Keratinocyte (primary cell): ENCODE results near the gene RASGRF2.

Source experiments
- EZH2 ChIP-seq: IDR thresholded peaks from one replicate; pipeline ENCODE4 v1.6.1; 2012; ENCODE audit warnings: inconsistent platforms, mild to moderate bottlenecking, low read length, moderate library complexity
- TF ChIP-seq, protein P1 (sequence below), 3 experiments: IDR thresholded peaks in 1 of 3; conservative IDR thresholded peaks in 1 of 3; optimal IDR thresholded peaks in 1 of 3; 2 replicates in 2 of 3; 3 replicates in 1 of 3; pipeline versions ENCODE3 to v1.5.1; 2011; ENCODE audit warnings: low read length in 3 of 3, mild to moderate bottlenecking in 3 of 3, moderate library complexity in 2 of 3, control low read depth in 1 of 3, inconsistent platforms in 1 of 3; ENCODE audit not compliant: insufficient read depth in 2 of 3; ENCODE audit errors: extremely low read depth in 1 of 3

- TF ChIP-seq, protein P1, sequence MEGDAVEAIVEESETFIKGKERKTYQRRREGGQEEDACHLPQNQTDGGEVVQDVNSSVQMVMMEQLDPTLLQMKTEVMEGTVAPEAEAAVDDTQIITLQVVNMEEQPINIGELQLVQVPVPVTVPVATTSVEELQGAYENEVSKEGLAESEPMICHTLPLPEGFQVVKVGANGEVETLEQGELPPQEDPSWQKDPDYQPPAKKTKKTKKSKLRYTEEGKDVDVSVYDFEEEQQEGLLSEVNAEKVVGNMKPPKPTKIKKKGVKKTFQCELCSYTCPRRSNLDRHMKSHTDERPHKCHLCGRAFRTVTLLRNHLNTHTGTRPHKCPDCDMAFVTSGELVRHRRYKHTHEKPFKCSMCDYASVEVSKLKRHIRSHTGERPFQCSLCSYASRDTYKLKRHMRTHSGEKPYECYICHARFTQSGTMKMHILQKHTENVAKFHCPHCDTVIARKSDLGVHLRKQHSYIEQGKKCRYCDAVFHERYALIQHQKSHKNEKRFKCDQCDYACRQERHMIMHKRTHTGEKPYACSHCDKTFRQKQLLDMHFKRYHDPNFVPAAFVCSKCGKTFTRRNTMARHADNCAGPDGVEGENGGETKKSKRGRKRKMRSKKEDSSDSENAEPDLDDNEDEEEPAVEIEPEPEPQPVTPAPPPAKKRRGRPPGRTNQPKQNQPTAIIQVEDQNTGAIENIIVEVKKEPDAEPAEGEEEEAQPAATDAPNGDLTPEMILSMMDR (optimal IDR thresholded peaks at IDR 0.05 in 1 of 3, IDR thresholded peaks at IDR 0.05 in 1 of 3, conservative IDR thresholded peaks at IDR 0.05 in 1 of 3; ENCODE audit: extremely low read depth in 1 of 3, insufficient read depth in 2 of 3, low read length in 3 of 3) = no peak
- TF ChIP-seq EZH2 = no peak
These were observed 244.9 kb downstream of the RASGRF2 start for GRCh38 chr5:81205058-81205457.
